ENCODE measurements around the gene AGMO. TPM values are rescaled to one million over a fixed set of nuclear protein-coding genes. Genes with fewer than 3 reads are reported as not detected.

AGMO gene
- polyA plus RNA-seq, 1 donor from 2014 or later, result not detected

DNA sequence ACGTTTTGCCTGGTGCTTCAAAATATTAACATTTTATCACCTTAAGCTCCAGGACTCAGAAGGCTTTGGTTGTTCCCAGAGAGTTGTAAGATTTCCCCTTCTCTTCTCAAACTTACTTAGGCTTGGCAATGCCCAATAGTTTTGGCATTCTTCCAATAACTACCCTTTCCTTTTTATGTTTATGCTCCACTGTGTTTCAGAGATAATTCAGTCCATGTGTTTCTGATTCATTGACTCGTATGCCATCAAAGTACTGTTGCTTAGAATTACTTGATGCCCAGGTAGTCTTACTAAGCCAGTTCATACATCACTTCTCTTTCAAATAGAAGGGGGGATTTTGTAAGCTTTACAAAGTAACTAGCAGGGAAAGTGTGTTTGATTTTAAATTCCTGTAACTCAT lies 66.6 kb downstream of the AGMO start:
- H3K4me2 ChIP-seq (ENCODE audit: low read length), result no peak overlapping the region
- H3K79me2 ChIP-seq (replicated peaks; ENCODE audit: insufficient read depth, low read length), result no peaks in the 10 kb centered on the region
- no peak overlapping the region for H3K4me3 ChIP-seq (ENCODE audit: low read length)
- H2AFZ ChIP-seq (ENCODE audit: low read depth, low read length), result no peak overlapping the region
- H3K9ac ChIP-seq (ENCODE audit: low read length), result no peak overlapping the region
- H3K9me3 ChIP-seq (ENCODE audit: low read length), result no peaks in the 10 kb centered on the region
- H4K20me1 ChIP-seq (ENCODE audit: insufficient read depth), result no peaks in the 10 kb centered on the region
- H3K27ac ChIP-seq (ENCODE audit: low read length), result no peak overlapping the region
- H3K27me3 ChIP-seq (ENCODE audit: insufficient read depth, low read depth, low read length), result no peaks in the 10 kb centered on the region
- H3K9me2 ChIP-seq (ENCODE audit: insufficient read depth, low read length), result no peaks in the 10 kb centered on the region
- H3K36me3 ChIP-seq (ENCODE audit: insufficient read depth, low read length), result no peaks in the 10 kb centered on the region
- no peak for TF ChIP-seq MXI1 (conservative IDR thresholded peaks at IDR 0.05; ENCODE audit: poor library complexity, severe bottlenecking)
- no peak for TF ChIP-seq SMC3 (conservative IDR thresholded peaks at IDR 0.05; ENCODE audit: poor library complexity)
- TF ChIP-seq EP300 (conservative IDR thresholded peaks at IDR 0.05; ENCODE audit: poor library complexity, severe bottlenecking), result no peak
- TF ChIP-seq TAF1 (IDR thresholded peaks at IDR 0.05; ENCODE audit: low read depth), result no peak
- TF ChIP-seq EZH2 (IDR thresholded peaks at IDR 0.05; ENCODE audit: borderline replicate concordance, insufficient read depth, low read length, poor library complexity, severe bottlenecking), result no peak
- TF ChIP-seq, protein P1, sequence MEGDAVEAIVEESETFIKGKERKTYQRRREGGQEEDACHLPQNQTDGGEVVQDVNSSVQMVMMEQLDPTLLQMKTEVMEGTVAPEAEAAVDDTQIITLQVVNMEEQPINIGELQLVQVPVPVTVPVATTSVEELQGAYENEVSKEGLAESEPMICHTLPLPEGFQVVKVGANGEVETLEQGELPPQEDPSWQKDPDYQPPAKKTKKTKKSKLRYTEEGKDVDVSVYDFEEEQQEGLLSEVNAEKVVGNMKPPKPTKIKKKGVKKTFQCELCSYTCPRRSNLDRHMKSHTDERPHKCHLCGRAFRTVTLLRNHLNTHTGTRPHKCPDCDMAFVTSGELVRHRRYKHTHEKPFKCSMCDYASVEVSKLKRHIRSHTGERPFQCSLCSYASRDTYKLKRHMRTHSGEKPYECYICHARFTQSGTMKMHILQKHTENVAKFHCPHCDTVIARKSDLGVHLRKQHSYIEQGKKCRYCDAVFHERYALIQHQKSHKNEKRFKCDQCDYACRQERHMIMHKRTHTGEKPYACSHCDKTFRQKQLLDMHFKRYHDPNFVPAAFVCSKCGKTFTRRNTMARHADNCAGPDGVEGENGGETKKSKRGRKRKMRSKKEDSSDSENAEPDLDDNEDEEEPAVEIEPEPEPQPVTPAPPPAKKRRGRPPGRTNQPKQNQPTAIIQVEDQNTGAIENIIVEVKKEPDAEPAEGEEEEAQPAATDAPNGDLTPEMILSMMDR (IDR thresholded peaks at IDR 0.05; ENCODE audit: poor library complexity, severe bottlenecking), result no peak
- no peak for TF ChIP-seq RAD21 (conservative IDR thresholded peaks at IDR 0.05)
- TF ChIP-seq, protein P2, sequence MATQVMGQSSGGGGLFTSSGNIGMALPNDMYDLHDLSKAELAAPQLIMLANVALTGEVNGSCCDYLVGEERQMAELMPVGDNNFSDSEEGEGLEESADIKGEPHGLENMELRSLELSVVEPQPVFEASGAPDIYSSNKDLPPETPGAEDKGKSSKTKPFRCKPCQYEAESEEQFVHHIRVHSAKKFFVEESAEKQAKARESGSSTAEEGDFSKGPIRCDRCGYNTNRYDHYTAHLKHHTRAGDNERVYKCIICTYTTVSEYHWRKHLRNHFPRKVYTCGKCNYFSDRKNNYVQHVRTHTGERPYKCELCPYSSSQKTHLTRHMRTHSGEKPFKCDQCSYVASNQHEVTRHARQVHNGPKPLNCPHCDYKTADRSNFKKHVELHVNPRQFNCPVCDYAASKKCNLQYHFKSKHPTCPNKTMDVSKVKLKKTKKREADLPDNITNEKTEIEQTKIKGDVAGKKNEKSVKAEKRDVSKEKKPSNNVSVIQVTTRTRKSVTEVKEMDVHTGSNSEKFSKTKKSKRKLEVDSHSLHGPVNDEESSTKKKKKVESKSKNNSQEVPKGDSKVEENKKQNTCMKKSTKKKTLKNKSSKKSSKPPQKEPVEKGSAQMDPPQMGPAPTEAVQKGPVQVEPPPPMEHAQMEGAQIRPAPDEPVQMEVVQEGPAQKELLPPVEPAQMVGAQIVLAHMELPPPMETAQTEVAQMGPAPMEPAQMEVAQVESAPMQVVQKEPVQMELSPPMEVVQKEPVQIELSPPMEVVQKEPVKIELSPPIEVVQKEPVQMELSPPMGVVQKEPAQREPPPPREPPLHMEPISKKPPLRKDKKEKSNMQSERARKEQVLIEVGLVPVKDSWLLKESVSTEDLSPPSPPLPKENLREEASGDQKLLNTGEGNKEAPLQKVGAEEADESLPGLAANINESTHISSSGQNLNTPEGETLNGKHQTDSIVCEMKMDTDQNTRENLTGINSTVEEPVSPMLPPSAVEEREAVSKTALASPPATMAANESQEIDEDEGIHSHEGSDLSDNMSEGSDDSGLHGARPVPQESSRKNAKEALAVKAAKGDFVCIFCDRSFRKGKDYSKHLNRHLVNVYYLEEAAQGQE (IDR thresholded peaks at IDR 0.05; ENCODE audit: borderline replicate concordance), result no peak
- TF ChIP-seq POLR2AphosphoS5 (IDR thresholded peaks at IDR 0.05), result no peak
- no peaks in the 10 kb centered on the region for H3F3A ChIP-seq (ENCODE audit: insufficient read depth, low read length, poor library complexity, severe bottlenecking)

DNA sequence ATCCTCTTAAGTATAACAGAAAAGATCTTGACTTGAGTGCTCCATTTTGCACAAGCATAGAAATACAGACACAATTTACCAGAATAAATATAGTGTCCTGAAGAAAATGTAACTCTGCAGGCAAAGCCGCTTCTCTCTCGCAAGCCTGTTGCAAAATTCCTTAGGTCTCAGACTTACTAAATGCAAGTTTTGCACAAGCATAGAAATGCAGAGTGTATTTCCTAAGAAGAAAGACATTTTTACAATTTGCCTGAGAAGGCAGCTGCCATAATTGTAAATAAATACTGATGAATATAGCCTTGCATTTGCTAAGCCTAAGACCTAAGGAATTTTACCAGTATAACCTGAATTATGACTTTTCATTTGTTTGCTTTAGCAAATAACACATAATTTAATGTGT lies 67.1 kb downstream of the AGMO start:
- no peaks in the 10 kb centered on the region for H3K9me3 ChIP-seq (ENCODE audit: low read length)
- no peak overlapping the region for H3K9ac ChIP-seq (ENCODE audit: low read length)
- H3K9me2 ChIP-seq (ENCODE audit: insufficient read depth, low read length), result no peaks in the 10 kb centered on the region
- H3K4me2 ChIP-seq (ENCODE audit: low read length), result no peak overlapping the region
- no peaks in the 10 kb centered on the region for H3K79me2 ChIP-seq (replicated peaks; ENCODE audit: insufficient read depth, low read length)
- H3K36me3 ChIP-seq (ENCODE audit: insufficient read depth, low read length), result no peaks in the 10 kb centered on the region
- H2AFZ ChIP-seq (ENCODE audit: low read depth, low read length), result no peak overlapping the region
- TF ChIP-seq RAD21 (conservative IDR thresholded peaks at IDR 0.05), result no peak
- TF ChIP-seq EP300 (conservative IDR thresholded peaks at IDR 0.05; ENCODE audit: poor library complexity, severe bottlenecking), result no peak
- no peak for TF ChIP-seq MXI1 (conservative IDR thresholded peaks at IDR 0.05; ENCODE audit: poor library complexity, severe bottlenecking)
- TF ChIP-seq TAF1 (IDR thresholded peaks at IDR 0.05; ENCODE audit: low read depth), result no peak
- no peaks in the 10 kb centered on the region for H4K20me1 ChIP-seq (ENCODE audit: insufficient read depth)
- no peaks in the 10 kb centered on the region for H3F3A ChIP-seq (ENCODE audit: insufficient read depth, low read length, poor library complexity, severe bottlenecking)
- H3K4me3 ChIP-seq (ENCODE audit: low read length), result no peak overlapping the region
- H3K27ac ChIP-seq (ENCODE audit: low read length), result no peak overlapping the region
- H3K27me3 ChIP-seq (ENCODE audit: insufficient read depth, low read depth, low read length), result no peaks in the 10 kb centered on the region

All from neural cell (in vitro differentiated cells).